Urothelium cell line (cell line): Measurements from ENCODE around the gene LRRC3B.
A peak's percentile ranks its signal among the peaks of the same experiment; 100 is the strongest.

Experiments
- DNase-seq: peaks from one replicate; pipeline ENCODE4 v3.0.0; 2011; ENCODE audit warnings: low spot score, mixed read lengths
- FAIRE-seq: peaks from 2 replicates; lab custom pipeline; 2011; peaks lifted over from hg19 to GRCh38; lab: Jason Lieb, UNC

The LRRC3B gene

GRCh38 chr3:26630669-26631389 lies 8.3 kb downstream of the LRRC3B start:
- no peak for DNase-seq
- no peak for FAIRE-seq

- DNase-seq (no peak), FAIRE-seq (no peak)
These were observed 8.8 kb downstream of the LRRC3B start for GRCh38 chr3:26631390-26631738.

GRCh38 chr3:26634601-26635000 lies 12.0 kb downstream of the LRRC3B start:
- no peak for DNase-seq
- no peak for FAIRE-seq

- no peak for FAIRE-seq
- DNase-seq: no peak
These were observed 13.6 kb downstream of the LRRC3B start for GRCh38 chr3:26636096-26636727.

- DNase-seq (no peak), FAIRE-seq (no peak)
These were observed 15.1 kb downstream of the LRRC3B start for GRCh38 chr3:26637698-26638097.

GRCh38 chr3:26638113-26638512 lies 15.5 kb downstream of the LRRC3B start:
- DNase-seq (no peak), FAIRE-seq (no peak)

- DNase-seq (no peak), FAIRE-seq (no peak)
These were observed 16.8 kb downstream of the LRRC3B start for GRCh38 chr3:26639339-26639738.

- FAIRE-seq (no peak), DNase-seq (no peak)
These were observed 24.5 kb downstream of the LRRC3B start for GRCh38 chr3:26647078-26647477.

GRCh38 chr3:26648461-26648860 lies 25.9 kb downstream of the LRRC3B start:
- DNase-seq: no peak
- FAIRE-seq: no peak

GRCh38 chr3:26652164-26652563 lies 29.6 kb downstream of the LRRC3B start:
- FAIRE-seq (no peak), DNase-seq (no peak)

- no peak for FAIRE-seq
- no peak for DNase-seq
These were observed 31.3 kb downstream of the LRRC3B start for GRCh38 chr3:26653811-26654425.

GRCh38 chr3:26655231-26655630 lies 32.7 kb downstream of the LRRC3B start:
- FAIRE-seq: no peak
- DNase-seq: no peak

GRCh38 chr3:26657348-26657976 lies 34.9 kb downstream of the LRRC3B start:
- peak; percentile 23 for DNase-seq

GRCh38 chr3:26668171-26668570 lies 45.6 kb downstream of the LRRC3B start:
- no peak for DNase-seq
- no peak for FAIRE-seq

More at GRCh38 chr3:26657348-26657976, 34.9 kb downstream of the LRRC3B start:
- no peak for FAIRE-seq

GRCh38 chr3:26668696-26669095 lies 46.1 kb downstream of the LRRC3B start:
- FAIRE-seq: no peak
- no peak for DNase-seq

GRCh38 chr3:26675336-26675735 lies 52.8 kb downstream of the LRRC3B start:
- DNase-seq: no peak
- FAIRE-seq: no peak

GRCh38 chr3:26681632-26682031 lies 59.1 kb downstream of the LRRC3B start:
- DNase-seq: no peak

GRCh38 chr3:26682406-26682805 lies 59.8 kb downstream of the LRRC3B start:
- FAIRE-seq (no peak), DNase-seq (no peak)

More at GRCh38 chr3:26681632-26682031, 59.1 kb downstream of the LRRC3B start:
- no peak for FAIRE-seq

GRCh38 chr3:26683902-26684301 lies 61.3 kb downstream of the LRRC3B start:
- no peak for FAIRE-seq
- no peak for DNase-seq

- no peak for FAIRE-seq
- DNase-seq: no peak
These were observed 64.9 kb downstream of the LRRC3B start for GRCh38 chr3:26687466-26687865.

- DNase-seq (no peak), FAIRE-seq (no peak)
These were observed 77.0 kb downstream of the LRRC3B start for GRCh38 chr3:26699553-26699952.

- no peak for FAIRE-seq
These were observed 80.9 kb downstream of the LRRC3B start for GRCh38 chr3:26703519-26703918.

More at GRCh38 chr3:26703519-26703918, 80.9 kb downstream of the LRRC3B start:
- DNase-seq: no peak
